ENCODE data around the gene INHBB.
"Not testable (repeated sequence)": the region's sequence is repeated elsewhere in the genome, so short reads cannot be mapped to it uniquely, and the experiment has no call there.

Gene INHBB

DNA sequence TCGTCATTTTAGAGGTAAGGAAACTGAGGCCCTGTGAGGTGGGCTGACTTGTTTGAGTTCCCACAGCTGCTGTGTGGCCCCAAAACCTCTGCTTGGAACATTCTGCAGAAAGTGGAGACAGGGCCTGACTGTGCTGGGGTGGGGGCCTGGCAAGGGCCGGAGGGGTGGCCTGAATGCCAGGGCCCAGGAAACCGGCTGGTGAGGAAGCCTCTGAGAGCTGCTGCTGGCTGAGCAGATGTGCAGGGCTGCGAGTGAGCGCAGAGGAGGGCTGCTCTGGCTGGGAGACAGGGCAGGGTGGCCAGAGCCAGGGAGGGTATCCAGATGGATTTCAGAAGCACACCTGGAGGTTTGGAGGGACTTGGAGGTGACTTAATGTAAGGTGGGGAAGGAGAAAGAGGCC is 29.9 kb upstream of the INHBB start:
- in situ Hi-C loops (cut with MboI; ENCODE audit: low sequenced_read_pairs): no loop called here

DNA sequence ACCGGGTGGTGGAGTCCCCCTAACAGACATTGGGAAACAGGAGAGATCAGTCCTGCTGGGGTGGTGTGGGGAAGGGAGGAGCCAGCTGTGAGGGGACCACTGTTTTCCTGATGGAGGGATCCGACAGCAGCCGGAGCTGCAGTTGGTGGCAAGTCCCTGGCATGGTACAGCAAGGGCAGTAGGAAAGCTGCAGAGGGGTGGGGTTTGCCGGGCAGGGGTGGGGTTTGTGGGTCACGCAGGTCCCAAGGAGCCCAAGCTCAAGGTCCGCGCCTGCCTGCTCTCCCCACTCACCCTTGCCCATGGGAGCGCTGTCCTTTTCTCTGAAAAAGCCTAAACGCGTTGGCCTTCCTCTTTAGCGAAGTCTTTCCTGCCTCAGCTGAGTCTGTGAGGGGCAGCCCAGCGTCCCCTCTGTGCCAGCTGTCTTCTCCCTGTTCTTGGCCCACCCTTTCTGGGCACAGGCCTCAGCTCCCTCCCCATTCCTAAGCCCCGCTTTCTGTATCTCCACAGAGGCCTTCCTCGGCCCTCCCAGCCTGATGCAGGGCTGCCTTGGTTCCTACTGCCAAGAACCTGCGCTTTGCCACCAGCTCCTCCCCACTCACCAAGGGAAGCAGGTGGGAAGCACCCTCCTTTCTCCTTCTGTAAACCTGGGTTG is 29.3 kb upstream of the INHBB start:
- in situ Hi-C loops (cut with MboI; ENCODE audit: low sequenced_read_pairs): no loop called here

DNA sequence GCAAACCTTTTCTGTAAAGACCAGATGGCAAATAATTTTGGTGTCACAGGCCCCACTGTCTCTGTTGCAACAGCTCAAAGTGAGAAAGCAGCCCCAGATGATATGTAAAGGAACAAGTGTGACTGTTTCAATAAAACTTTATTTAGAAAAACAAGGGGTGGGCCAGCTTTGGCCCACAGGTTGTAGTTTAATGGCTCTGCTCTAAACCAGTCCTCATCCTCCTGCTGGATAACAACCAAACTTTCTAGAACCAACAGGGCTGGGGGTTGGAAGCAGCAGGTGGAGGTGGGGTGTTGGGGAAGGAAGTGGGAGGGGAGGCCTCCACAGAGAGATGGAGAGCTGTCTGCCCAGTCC is 28.8 kb upstream of the INHBB start:
- in situ Hi-C loops (cut with MboI; ENCODE audit: low sequenced_read_pairs): no loop called here

DNA sequence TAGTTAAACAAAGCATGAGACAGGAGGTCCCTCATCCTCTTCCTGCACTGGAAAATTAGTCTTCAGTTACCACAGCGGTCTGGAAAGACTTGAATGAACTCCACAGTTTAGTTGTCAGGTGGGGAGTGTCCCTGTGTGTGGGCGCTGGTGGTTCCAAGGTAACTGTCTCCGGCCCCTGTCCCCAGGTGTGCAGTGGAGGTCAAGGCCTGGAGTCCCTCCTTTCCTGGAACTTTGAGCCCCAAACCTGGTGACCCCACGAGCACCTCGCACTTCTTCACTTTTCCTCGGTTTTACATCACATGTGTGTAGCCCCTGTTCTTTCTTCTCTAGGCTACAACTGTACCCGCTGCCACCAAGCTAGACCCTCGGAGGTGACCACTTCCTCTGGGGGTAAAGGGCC is 28.0 kb upstream of the INHBB start:
- in situ Hi-C loops (cut with MboI; ENCODE audit: low sequenced_read_pairs): no loop called here

DNA sequence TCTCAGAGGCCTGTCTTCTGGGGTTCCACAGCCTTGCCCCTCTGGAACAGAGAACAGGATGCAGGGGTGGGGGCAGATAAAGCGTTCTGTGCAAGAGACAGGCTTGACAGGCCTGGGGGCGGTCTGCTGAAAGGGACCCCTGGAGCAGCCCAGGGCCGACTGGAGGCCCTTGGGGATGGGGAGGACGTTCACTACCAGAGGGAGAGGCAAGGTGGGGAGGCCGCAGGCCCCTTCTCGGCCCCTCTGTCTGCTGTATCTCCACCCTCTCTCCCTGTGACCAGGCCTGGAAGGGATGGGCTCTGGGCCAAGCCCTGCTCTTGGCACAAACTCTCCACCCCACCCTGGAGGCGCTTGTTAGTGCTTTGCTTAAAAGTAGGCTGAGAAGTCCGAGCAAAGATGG is 27.3 kb upstream of the INHBB start:
- in situ Hi-C loops (cut with MboI; ENCODE audit: low sequenced_read_pairs): no loop called here

DNA sequence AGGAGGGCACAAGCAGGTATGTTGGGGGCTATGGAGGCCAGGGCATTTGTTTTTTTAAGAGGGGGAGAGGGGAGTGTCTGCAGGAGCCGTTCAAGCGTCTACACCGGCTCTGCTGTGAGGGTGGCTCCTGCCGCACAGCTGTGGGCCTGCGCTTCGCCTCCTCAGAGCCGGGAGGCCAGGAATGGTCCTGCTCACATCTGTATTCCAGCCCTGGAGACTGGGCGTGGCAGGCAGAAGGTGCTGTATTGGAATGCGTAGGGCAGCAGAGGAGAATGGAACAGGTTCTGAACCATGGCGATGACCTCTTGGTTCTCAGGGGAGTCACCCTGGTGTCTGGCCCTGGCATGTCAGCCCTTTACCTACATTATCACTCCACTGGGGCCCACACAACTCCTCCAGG is 26.8 kb upstream of the INHBB start:
- in situ Hi-C loops (cut with MboI; ENCODE audit: low sequenced_read_pairs): no loop called here

DNA sequence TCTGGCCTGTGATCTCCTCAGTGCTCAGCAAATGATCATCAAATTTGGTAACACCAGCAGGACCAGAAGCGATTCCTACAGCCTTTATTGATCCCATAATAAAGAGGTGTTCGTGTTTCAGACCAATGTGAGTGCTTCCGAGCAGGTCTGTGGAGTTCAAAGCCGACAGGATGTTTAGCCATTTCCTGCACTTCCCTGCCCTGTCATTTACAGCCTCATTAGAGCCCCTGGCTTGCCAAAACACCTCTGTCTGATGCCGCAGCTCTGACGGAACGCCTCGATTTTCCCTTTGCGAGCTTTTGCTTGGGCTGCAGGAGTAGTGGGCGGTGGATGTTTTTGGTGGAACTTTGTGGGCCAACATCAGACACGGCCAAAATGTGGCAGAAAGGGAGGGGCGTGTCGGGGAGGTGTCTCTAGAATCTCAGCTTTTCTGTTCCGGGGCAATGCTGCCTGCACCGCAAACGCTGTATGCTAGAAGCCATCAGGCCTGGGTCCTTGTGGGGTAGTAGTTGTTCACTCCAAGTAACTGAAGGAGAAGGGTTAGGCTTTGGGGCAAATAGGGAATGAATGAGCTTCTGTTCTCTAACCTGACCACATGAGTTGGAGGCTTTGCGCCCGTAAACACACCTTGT is 26.1 kb upstream of the INHBB start:
- in situ Hi-C loops (cut with MboI; ENCODE audit: low sequenced_read_pairs): no loop called here

DNA sequence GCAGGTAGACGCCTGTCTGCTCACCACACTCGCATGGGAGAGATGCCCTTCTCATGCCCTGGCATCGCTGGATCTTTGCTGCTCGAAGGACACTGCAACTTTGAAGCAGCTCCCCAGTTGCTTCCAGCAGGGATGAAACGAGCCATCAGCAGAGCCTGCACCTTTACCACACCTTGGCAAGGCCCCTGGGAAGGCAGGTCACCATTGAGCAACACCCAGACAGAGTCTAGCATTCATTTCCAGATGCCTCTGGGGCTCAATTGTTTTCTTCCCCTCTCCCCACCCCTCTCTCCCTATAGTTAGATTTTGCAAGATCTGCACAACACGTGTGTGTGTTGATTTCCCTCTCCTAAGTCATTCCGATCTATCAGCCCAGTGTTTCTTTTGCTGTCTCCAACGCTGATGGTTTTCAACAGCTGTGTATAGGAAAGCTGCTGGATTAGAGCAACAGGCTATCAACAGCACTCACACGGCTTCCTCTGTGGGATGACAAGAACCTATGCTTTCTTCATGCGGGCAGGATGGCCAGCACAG is 25.6 kb upstream of the INHBB start:
- in situ Hi-C loops (cut with MboI; ENCODE audit: low sequenced_read_pairs): no loop called here

DNA sequence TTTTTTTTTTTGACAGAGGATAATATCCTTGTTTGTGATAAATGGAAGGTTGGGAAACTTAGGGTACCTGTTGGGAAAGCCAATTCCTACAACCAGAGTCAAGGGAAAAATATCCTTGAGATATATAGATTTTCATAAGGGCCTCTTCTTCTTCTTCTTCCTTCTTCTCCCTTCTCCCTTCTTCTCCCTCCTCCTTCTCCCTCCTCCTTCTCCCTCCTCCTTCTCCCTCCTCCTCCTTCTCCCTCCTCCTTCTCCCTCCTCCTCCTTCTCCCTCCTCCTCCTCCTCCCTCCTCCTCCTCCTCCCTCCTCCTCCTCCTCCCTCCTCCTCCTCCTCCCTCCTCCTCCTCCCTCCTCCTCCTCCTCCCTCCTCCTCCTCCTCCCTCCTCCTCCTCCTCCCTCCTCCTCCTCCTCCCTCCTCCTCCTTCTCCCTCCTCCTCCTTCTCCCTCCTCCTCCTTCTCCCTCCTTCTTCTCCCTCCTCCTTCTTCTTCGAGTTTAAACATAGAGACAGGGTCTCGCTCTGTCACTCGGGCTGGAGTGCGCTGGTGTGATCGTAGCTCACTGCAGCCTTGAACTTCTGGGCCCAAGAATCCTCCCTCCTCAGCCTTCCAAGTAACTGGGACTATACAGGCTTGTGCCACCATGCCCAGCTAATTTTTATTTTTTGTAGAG is 24.9 kb upstream of the INHBB start:
- in situ Hi-C loops (cut with MboI; ENCODE audit: low sequenced_read_pairs): not testable (repeated sequence)

DNA sequence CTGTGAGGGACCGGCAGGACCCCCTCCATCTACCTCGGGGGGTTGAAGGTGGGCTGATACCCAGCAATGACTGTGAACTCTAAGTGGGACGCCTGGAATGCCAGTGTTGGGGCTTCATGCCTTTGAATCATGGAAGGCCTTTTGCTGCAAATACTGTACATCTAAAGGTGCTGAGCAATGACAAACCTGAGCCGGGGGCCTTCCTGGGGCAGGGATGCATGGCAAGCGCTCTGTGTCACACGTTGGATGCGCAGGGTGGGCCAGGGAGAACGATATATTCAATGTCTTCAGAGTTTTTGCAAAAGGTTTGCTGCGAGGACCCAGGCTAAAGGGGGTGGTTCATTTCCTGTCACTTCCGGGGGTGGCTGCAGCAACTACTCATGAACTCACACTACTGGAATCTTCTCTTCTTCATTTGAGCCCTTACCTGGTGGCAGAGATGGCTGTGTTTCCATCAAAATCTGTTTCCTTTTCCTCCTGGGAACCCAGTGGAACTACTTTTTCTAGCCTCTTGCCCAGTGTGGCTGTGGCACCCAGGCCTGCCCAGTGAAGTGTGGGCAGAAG is 24.1 kb upstream of the INHBB start:
- in situ Hi-C loops (cut with MboI; ENCODE audit: low sequenced_read_pairs): no loop called here

DNA sequence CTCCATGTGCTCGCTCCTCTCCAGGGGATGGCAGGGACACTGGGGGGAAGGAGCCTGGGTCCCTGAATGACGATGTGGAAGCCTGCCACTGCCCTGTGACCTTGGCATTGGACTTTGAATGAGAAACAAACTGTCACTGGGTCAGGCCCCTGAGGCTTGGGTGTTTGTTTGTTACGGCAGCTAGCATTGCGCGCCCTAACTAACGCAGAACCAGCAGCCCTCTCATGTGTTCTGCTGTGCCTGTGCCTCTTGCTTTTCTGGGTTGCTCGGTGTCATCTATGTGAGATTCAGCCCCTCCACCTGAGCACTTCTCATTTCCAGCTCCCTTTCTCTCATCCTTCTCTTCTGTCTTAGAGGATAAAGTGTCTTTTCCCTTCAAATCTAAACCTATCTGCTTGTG is 23.6 kb upstream of the INHBB start:
- in situ Hi-C loops (cut with MboI; ENCODE audit: low sequenced_read_pairs): no loop called here

DNA sequence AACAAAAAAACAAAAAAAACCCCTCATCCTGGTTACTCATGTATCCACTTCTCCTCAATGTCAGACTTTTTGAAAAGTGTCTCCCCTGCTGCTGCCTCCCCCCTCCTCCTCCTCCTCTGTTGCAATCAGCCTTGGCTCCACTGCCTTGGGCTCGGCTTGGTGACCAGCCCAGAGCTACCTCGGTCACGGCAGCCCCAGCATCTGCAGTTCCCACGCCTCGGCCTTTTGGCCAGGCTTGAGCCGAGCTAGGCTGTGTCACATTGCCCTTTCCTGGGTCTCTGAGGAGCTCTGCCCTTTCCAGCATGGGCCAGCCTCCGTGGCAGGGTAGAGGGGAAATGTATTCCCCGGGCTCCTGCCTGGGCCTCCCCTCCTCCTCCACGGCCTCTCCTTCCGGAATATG is 22.7 kb upstream of the INHBB start:
- in situ Hi-C loops (cut with MboI; ENCODE audit: low sequenced_read_pairs): no loop called here

DNA sequence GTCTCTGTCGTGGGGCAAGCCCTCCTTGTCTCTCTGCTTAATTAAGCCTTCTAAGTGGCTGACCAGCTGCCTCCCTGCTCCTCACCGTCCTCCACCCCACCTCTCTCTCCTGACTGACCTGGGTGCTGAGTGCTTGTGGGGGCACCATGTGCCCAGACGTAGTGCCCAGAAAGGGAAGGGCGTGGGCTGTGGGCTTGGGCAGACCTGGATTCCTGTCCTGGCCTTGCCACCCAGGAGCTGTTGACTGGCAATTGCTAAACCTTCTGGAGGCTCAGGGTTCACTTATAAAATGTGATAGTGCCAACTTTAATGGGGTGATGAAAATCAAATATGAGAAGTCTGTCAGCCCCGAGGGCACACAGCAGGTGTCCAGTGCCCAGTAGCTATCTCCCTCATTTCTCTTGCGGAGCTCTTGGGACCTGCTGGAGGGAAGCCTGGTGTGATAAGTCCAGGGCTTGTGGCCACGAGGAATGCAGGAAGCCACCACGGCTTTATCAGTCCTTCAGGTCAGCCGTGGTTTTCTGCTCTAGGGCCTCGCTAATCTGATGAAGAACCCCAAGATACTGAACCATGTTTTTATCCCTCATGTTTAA is 22.0 kb upstream of the INHBB start:
- in situ Hi-C loops (cut with MboI; ENCODE audit: low sequenced_read_pairs): no loop called here

DNA sequence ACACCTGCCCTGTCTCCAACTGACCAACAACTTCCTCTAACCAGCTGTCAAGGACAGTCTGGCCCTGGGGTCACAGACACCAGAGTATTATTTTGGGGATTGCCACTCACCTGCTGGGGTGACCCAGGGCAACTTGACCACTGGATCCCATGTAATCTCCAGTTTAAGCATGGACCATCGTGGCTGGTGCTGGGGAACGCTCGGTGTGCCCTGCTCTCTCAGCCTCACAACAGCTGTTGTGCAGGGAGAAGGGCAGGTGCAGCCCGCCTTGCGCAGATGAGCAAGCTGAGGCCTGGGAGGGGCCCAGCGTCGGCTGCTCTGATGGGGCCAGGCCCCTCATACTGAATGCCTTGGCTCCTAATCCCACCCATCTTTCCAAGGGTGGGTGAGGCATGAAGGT is 21.0 kb upstream of the INHBB start:
- in situ Hi-C loops (cut with MboI; ENCODE audit: low sequenced_read_pairs): no loop called here

DNA sequence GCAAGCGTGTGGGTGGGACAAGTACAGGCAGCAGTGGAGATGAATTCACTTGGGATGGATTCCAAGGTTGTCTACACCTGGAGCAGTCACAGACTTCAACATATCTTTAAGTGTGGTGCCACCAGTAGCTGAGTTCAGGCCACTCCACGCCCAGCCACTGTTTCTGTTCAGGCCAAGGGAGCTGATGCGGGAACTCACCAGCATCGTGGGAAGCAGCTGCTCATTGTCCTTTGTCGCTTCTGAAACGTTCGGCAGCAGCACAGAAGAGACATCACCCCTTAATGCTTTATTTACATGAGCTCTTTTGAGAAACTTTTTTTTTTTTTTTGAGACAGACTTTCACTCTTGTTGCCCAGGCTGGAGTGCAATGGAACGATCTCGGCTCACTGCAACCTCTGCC is 19.9 kb upstream of the INHBB start:
- in situ Hi-C loops (cut with MboI; ENCODE audit: low sequenced_read_pairs): no loop called here

DNA sequence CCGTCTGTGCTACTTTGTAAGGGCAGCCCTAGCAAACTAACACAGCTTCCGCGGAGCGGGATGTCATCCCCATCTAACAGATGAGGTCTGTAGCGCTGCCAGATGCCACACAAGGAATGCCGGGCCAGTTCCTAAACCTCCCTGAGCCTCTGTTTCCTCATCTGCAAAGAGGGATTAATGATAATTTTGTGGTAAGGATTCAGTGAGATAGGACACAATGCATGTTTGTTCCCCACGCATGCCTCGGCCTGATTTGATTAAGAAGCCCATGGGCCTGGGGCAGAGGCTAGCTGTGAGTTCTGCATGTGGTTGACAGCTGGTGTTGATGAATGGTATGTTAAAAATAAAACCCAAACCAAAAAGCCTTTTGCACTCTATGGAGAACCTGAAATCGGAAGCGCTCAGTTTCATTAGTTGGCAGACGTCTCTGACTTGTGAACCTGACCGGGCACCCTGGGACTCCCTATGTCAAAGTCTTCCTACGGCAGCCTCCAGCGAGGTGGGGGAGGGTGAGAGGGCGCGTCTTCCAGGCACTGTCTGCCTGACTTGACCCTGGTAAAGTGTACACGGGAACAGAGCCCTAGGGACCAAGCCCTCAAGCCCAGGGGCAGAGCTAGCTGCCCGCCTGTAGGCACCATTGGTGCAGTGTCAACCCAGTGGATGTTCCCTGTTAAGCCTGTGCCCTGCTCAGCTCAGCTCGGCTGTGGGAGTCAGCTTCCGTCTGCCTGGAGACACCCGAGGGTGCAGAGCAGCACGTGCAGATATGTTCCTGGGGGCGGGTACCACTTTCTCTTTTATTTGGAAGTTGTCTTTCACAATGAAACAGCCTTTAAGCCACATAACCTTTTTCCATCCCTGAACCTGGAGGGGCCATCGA is 14.8 kb upstream of the INHBB start:
- in situ Hi-C loops (cut with MboI; ENCODE audit: low sequenced_read_pairs): no loop called here

DNA sequence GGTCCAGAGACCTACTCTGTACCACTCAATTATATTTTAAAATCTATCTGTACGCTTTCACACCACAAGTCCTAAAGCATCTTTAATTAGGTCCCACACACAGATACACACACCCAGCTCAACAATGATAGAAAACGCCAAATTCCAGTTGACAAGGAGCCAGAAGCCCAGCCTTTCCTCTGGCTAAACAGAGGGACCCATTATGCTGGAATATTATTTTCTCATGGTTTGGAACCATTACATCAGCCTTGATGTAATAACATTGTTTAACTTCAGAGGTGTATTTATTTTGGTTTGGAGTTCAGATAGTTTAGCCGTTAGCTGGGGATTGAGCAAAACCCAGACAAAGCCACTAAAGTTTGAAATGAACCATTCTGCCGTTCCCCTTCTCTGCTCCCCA is 14.0 kb upstream of the INHBB start:
- in situ Hi-C loops (cut with MboI; ENCODE audit: low sequenced_read_pairs): no loop called here

DNA sequence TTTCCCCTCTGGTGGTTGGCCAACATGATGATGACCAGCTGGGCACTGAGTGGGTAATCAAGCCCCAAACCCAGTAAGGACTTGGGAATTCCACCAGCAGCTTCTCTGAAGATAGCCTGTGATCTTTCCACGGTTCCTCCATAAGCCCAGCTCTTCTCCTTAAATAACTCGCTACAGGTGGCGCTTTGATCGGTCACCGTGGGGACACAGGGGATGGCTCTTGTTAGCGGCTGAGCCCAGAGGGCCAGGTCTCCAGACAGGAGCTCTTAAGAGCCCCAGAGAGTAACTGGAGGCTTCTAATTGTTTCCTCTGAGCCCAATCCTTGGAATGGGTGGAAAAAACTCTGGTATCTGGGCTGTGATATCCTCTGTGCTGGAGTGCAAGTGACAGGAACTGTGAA is 13.6 kb upstream of the INHBB start:
- in situ Hi-C loops (cut with MboI; ENCODE audit: low sequenced_read_pairs): no loop called here

DNA sequence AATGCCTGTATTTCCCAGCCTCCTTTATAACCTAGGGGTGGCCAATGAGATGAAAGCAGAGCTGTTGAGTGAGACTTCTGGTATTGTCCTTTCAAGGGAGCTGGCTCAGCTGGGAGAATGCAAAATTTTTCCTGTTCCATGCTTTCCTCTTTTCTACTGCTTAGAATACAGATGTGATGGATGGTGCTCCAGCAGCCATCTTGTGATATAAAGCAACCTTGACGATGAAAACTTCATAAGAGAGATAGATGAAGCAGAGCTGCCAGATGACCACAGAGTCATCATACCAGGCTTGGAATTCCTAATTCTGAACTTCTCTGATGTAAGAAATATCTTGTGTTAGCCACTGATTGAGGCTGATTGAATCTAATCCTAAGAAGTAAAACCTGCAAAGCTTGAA is 11.9 kb upstream of the INHBB start:
- in situ Hi-C loops (cut with MboI; ENCODE audit: low sequenced_read_pairs): no loop called here

DNA sequence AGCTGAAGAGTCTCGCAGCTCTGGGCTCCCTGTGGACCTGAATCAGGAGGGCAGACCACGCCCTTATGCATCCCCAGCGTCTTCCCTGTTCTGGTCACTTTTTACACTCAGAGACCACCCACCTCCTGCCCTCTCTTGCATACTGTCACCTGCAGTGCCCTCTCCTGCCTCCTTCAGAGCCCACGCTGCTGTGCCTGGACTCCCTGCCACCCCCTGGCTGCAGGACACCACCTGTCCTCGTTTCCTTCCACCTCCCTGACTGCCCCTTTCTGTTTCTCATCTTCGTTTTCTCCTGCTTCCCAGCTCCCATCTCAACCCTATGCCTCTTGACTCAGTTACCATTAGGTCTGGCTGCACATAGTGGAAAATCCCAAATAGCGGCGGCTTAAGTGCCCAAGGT is 9.2 kb upstream of the INHBB start:
- in situ Hi-C loops (cut with MboI; ENCODE audit: low sequenced_read_pairs): no loop called here

DNA sequence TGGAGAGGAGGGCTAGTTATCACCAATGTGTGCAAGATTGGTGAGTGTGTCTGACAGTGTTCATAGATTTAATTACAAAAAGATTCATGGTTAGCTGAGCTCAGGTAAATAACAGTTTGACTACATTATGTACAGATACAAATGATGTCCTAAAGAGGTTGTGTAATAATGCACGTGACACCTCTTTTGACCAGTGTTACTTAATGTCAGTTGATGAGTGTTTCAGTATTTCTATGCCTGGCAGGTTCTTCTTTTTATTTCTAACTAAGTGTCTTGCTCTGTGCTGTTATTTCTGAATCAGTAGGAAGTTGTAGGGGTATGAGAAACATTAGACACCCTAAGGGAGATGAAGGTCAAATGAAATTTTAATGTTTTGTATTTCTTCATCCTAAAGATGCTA is 7.9 kb upstream of the INHBB start:
- in situ Hi-C loops (cut with MboI; ENCODE audit: low sequenced_read_pairs): no loop called here
